OCI-LY3 (cell line): Measurements from ENCODE around the gene KCNA1.

Experiments
- H2AFZ ChIP-seq: fragments of 200-600, 300-600 bp; shearing (Covaris generic); 2 replicates; pipeline ENCODE4 v1.6.0; 2014; ENCODE audit warnings: antibody characterized with exemption, low read depth, low read length
- H3K27ac ChIP-seq: fragments of 200-600, 300-600 bp; sonication (generic); 2 replicates; pipeline ENCODE4 v1.5.1; 2014; ENCODE audit warnings: mild to moderate bottlenecking, low read length, moderate library complexity, mixed read lengths
- H3K27me3 ChIP-seq: fragments of 200-600, 300-600 bp; sonication (generic); 2 replicates; pipeline ENCODE4 v1.6.1; 2014; ENCODE audit warnings: low read depth, low read length, mixed read lengths
- H3K36me3 ChIP-seq: fragments of 200-600, 300-600 bp; sonication (generic); replicated peaks from 2 replicates; pipeline ENCODE3; 2014; ENCODE audit warnings: low read depth, low read length, mixed read lengths
- H3K4me1 ChIP-seq: fragments of 300-600, 200-600 bp; sonication (generic); 2 replicates; pipeline ENCODE4 v1.6.1; 2014; ENCODE audit warnings: low read length, mixed read lengths
- H3K4me2 ChIP-seq: fragments of 200-600, 300-600 bp; sonication (generic); 2 replicates; pipeline ENCODE4 v1.6.1; 2014; ENCODE audit warnings: low read length, mixed read lengths
- H3K4me3 ChIP-seq: fragments of 300-600, 200-600 bp; sonication (generic); 2 replicates; pipeline ENCODE4 v1.5.1; 2014; ENCODE audit warnings: antibody characterized with exemption, mild to moderate bottlenecking, low read length, moderate library complexity
- H3K79me2 ChIP-seq: fragments of 300-600, 200-600 bp; shearing (Covaris generic); 2 replicates; pipeline ENCODE4 v1.6.1; 2014; ENCODE audit warnings: mild to moderate bottlenecking, low read length, mixed read lengths
- H3K9ac ChIP-seq: fragments of 300-600, 200-600 bp; shearing (Covaris generic); 2 replicates; pipeline ENCODE4 v1.6.0; 2014; ENCODE audit warnings: mild to moderate bottlenecking, low read length, moderate library complexity
- H3K9me3 ChIP-seq: fragments of 200-600, 300-600 bp; shearing (Covaris generic); 2 replicates; pipeline ENCODE4 v1.6.1; 2014; ENCODE audit warnings: low read length, mixed read lengths; ENCODE audit not compliant: insufficient read depth
- H4K20me1 ChIP-seq: fragments of 200-600, 300-600 bp; sonication (generic); 2 replicates; pipeline ENCODE4 v1.6.1; 2016; ENCODE audit warnings: low read length, mixed read lengths; ENCODE audit not compliant: insufficient read depth
- EZH2phosphoT487 ChIP-seq: fragments of 200-600 bp; shearing (Covaris generic); IDR thresholded peaks from 2 replicates; pipeline ENCODE4 v1.6.1; 2018; ENCODE audit warnings: antibody characterized with exemption, mixed run types, low read depth
- TF ChIP-seq, protein P1 (sequence below): fragments of 200-600, 300-600 bp; sonication (generic); IDR thresholded peaks from 2 replicates; pipeline ENCODE4 v1.5.1; 2014; ENCODE audit warnings: antibody characterized with exemption, low read length, low read depth

The KCNA1 gene

DNA sequence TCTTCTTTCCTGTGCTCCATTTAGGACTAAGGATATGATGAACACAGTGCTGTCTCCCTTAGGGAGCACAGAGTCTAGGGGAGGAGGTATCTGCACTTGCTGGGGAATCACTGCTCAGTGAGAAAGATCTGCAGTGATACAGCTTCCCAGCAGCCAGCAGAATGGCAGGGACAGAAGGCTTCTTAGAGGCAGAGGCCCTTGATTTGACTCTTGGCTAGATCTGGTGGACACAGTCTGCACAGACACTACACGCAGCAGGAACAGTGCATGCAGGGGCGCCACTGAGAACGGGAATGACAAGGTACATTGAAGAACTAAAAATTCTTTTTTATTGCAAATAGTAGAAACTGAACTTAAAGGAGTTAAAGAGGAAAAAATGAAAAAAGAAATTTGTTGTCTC is 51.6 kb downstream of the KCNA1 start:
- no peak overlapping the region for H2AFZ ChIP-seq
- no peaks in the 10 kb centered on the region for H3K36me3 ChIP-seq
- TF ChIP-seq, protein P1, sequence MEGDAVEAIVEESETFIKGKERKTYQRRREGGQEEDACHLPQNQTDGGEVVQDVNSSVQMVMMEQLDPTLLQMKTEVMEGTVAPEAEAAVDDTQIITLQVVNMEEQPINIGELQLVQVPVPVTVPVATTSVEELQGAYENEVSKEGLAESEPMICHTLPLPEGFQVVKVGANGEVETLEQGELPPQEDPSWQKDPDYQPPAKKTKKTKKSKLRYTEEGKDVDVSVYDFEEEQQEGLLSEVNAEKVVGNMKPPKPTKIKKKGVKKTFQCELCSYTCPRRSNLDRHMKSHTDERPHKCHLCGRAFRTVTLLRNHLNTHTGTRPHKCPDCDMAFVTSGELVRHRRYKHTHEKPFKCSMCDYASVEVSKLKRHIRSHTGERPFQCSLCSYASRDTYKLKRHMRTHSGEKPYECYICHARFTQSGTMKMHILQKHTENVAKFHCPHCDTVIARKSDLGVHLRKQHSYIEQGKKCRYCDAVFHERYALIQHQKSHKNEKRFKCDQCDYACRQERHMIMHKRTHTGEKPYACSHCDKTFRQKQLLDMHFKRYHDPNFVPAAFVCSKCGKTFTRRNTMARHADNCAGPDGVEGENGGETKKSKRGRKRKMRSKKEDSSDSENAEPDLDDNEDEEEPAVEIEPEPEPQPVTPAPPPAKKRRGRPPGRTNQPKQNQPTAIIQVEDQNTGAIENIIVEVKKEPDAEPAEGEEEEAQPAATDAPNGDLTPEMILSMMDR = no peak
- TF ChIP-seq EZH2phosphoT487 = no peak
- no peak overlapping the region for H3K4me2 ChIP-seq
- peaks cover 91% of the 10 kb centered on the region for H3K27me3 ChIP-seq
- no peaks in the 10 kb centered on the region for H4K20me1 ChIP-seq
- H3K4me3 ChIP-seq = no peak overlapping the region
- H3K9me3 ChIP-seq = no peaks in the 10 kb centered on the region
- no peaks in the 10 kb centered on the region for H3K79me2 ChIP-seq
- H3K9ac ChIP-seq = no peak overlapping the region
- no peak overlapping the region for H3K27ac ChIP-seq
- H3K4me1 ChIP-seq = no peaks in the 10 kb centered on the region

DNA sequence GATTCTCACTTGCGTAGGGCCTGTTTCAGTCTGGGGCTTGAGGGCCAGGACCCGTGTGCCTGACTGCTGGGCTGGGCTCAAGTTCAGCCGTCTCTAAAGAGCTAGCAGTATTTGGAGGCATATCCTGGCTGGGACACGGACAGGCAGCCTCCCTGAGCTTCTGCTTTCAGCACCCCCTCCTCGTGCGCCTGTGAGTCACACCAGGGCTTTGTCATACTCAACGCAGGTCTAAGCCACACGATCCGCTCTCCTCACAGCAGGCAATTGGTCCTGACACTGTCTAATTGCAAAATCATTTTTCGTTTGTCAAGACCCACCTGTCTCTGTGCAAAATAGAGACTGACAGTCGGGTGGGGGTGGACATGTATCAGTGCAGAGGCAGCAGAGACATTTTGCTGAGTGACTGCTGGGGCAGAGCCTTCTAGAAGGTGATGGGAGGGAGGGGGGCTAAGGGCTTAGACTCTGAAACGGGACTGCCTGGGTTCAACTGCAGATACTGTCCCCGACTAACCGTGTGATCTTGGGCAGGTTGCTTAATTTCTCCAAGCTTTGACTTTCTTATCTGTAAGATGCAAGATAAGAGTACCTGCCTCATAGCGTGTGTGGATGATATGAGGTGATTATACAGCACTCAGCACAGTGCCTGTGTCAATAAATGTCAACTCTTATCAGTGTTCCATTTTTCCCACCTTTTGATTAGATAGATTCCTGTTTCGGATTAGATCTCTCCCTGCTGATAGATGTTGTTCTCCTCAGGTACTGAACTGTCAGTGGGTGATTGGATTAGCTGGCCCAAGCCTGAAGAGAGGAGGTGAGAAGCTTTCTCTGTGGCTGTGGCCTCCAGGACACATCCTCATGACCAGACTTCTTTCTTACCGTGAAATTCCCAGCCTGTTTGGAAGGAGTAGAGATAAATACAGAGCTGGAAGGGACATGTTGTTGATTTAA is 53.1 kb downstream of the KCNA1 start:
- Histone ChIP-seq H3K4me1 (no peaks in the 10 kb centered on the region), H3K27ac (no peak overlapping the region), H3K36me3 (no peaks in the 10 kb centered on the region), H3K4me2 (no peak overlapping the region), H3K27me3 (peaks cover 93% of the 10 kb centered on the region), H3K9ac (no peak overlapping the region), H2AFZ (no peak overlapping the region), H4K20me1 (no peaks in the 10 kb centered on the region), H3K79me2 (no peaks in the 10 kb centered on the region), H3K4me3 (no peak overlapping the region), H3K9me3 (no peaks in the 10 kb centered on the region)
- TF ChIP-seq EZH2phosphoT487 = no peak
- TF ChIP-seq, protein P1 = no peak
